ENCODE data around the gene GABRB1.

GRCh38 chr4:47251348-47252135 is 220.2 kb downstream of the GABRB1 start:
- TF ChIP-seq CTCF (IDR thresholded peaks at IDR 0.05) (no peak), POLR2A (IDR thresholded peaks at IDR 0.05) (no peak)

All from adrenal gland (tissue), 5 donors.